ENCODE measurements around the gene EPS8. TPM values are rescaled to one million over a fixed set of nuclear protein-coding genes. Genes with fewer than 3 reads are reported as not detected.

The EPS8 gene
- total and polyA plus RNA-seq, 2 experiments from 2014 or later = 43.1 to 83.2 TPM

- DNase-seq (ENCODE audit: low spot score) = peak; percentile 60
- no peak overlapping the region for H3K4me3 ChIP-seq
- H3K36me3 ChIP-seq (replicated peaks; ENCODE audit: insufficient read depth, low read depth) = no peaks in the 10 kb centered on the region
- no peaks in the 10 kb centered on the region for H3K9me2 ChIP-seq (replicated peaks; ENCODE audit: insufficient read depth)
- no peak for TF ChIP-seq CTCF (IDR thresholded peaks at IDR 0.05; ENCODE audit: poor library complexity)
- no peak for TF ChIP-seq EZH2 (IDR thresholded peaks at IDR 0.05; ENCODE audit: borderline replicate concordance)
- TF ChIP-seq EZH2phosphoT487 (IDR thresholded peaks at IDR 0.05; ENCODE audit: low read depth, severe bottlenecking, unreplicated experiment) = no peak
- H3K9me3 ChIP-seq (ENCODE audit: low read depth) = peaks cover 5% of the 10 kb centered on the region
- peaks cover 100% of the 10 kb centered on the region for H3K79me2 ChIP-seq
- no peak overlapping the region for H2AFZ ChIP-seq
- H3K27me3 ChIP-seq = no peaks in the 10 kb centered on the region
- H3K4me2 ChIP-seq = no peak overlapping the region
- peak overlapping the region; percentile 77 for H3K27ac ChIP-seq
- peaks cover 6% of the 10 kb centered on the region for H3K4me1 ChIP-seq (ENCODE audit: insufficient read depth)
- H4K20me1 ChIP-seq (ENCODE audit: insufficient read depth, poor library complexity, severe bottlenecking) = peaks cover 4% of the 10 kb centered on the region
- WGBS (ENCODE audit: low lambda C conversion rate, missing lambda C conversion rate) = 98% methylated on average over 7 of the region's 7 CpGs
Measured at GRCh38 chr12:15757553-15758255, 31.5 kb downstream of the EPS8 start.

- Histone ChIP-seq H3K79me2 (peaks cover 100% of the 10 kb centered on the region), H4K20me1 (ENCODE audit: insufficient read depth, poor library complexity, severe bottlenecking) (peaks cover 4% of the 10 kb centered on the region), H3K27ac (no peak overlapping the region), H3K9me2 (replicated peaks; ENCODE audit: insufficient read depth) (no peaks in the 10 kb centered on the region), H3K4me3 (no peak overlapping the region), H3K9me3 (ENCODE audit: low read depth) (peaks cover 5% of the 10 kb centered on the region), H3K4me1 (ENCODE audit: insufficient read depth) (peaks cover 6% of the 10 kb centered on the region), H3K4me2 (no peak overlapping the region), H3K36me3 (replicated peaks; ENCODE audit: insufficient read depth, low read depth) (no peaks in the 10 kb centered on the region), H2AFZ (no peak overlapping the region), H3K27me3 (no peaks in the 10 kb centered on the region)
- DNase-seq (ENCODE audit: low spot score) = no peak
- WGBS (ENCODE audit: low lambda C conversion rate, missing lambda C conversion rate) = 98% methylated on average over 1 of the region's 1 CpG
- TF ChIP-seq EZH2phosphoT487 (IDR thresholded peaks at IDR 0.05; ENCODE audit: low read depth, severe bottlenecking, unreplicated experiment) = no peak
- no peak for TF ChIP-seq CTCF (IDR thresholded peaks at IDR 0.05; ENCODE audit: poor library complexity)
Measured at GRCh38 chr12:15756822-15757221, 32.4 kb downstream of the EPS8 start.

GRCh38 chr12:15754233-15754632 is 35.0 kb downstream of the EPS8 start:
- TF ChIP-seq CTCF (IDR thresholded peaks at IDR 0.05; ENCODE audit: poor library complexity) = no peak
- TF ChIP-seq EZH2phosphoT487 (IDR thresholded peaks at IDR 0.05; ENCODE audit: low read depth, severe bottlenecking, unreplicated experiment) = no peak
- no peak for TF ChIP-seq EZH2 (IDR thresholded peaks at IDR 0.05; ENCODE audit: borderline replicate concordance)
- H3K4me1 ChIP-seq (ENCODE audit: insufficient read depth) = peaks cover 6% of the 10 kb centered on the region
- no peaks in the 10 kb centered on the region for H3K9me2 ChIP-seq (replicated peaks; ENCODE audit: insufficient read depth)
- no peak overlapping the region for H3K4me2 ChIP-seq
- H4K20me1 ChIP-seq (ENCODE audit: insufficient read depth, poor library complexity, severe bottlenecking) = no peaks in the 10 kb centered on the region
- H3K36me3 ChIP-seq (replicated peaks; ENCODE audit: insufficient read depth, low read depth) = no peaks in the 10 kb centered on the region
- no peaks in the 10 kb centered on the region for H3K27me3 ChIP-seq
- DNase-seq (ENCODE audit: low spot score) = no peak
- no peaks in the 10 kb centered on the region for H3K9me3 ChIP-seq (ENCODE audit: low read depth)
- peaks cover 100% of the 10 kb centered on the region for H3K79me2 ChIP-seq
- no peak overlapping the region for H3K27ac ChIP-seq
- whole genome bisulfite sequencing (ENCODE audit: low lambda C conversion rate, missing lambda C conversion rate) = 93% methylated on average over 2 of the region's 2 CpGs
- H3K4me3 ChIP-seq = no peak overlapping the region
- H2AFZ ChIP-seq = no peak overlapping the region
